ENCODE data around the gene C12orf56.

C12orf56 gene

DNA sequence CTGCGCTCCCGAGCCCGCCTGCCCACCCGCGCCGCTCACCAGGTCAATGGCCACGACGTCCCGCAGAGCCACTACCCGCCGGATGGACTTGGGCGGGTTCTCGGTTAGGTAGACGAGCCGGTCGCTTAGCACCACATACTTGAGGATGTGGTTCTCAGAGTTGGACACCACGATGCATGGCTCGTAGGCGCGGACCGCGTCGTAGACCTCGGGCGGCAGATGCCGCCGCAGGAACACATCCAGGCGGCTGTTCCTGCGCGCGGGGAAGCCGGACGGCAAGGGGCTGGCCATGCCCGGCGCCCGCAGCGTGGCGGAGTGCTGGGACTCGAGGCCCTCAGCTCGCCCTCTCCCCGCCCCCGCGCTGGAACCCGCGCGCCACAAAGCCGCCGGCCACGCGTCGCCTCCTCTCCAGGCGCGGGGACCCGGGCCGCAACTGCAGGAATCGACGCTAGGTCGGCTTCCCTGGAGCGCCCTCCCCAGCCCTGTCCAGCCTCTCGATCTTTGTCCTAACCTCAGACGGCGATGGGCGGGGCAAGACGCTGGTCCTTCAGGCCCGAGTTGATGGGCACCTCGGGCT, at the start of gene C12orf56:
Gene C12orf56 (minus strand): TSS at position 484 of the 577 bp plus-strand sequence. CDS start 193 bp downstream, at position 291.
- no peak for FAIRE-seq

DNA sequence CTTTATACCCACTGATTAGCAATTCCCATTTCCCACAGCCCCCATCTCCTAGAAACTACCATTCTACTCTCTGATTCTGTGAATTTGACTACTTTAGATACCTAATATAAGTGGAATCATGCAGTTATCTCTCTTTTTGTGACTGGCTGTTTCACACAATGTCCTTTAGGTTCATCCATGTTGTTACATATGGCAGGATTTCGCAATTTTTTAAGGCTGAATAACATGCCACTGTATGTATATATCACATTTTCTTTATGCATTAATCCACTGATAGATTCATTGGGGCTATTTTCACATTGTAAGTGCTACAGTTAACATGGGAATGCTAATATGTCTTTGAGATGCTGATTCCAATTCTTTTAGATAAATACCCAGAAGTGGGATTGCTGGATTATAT, 49.5 kb upstream of the C12orf56 start:
- FAIRE-seq, result no peak

- FAIRE-seq, result no peak
Measured at GRCh38 chr12:64433915-64434314, 43.4 kb upstream of the C12orf56 start.

DNA sequence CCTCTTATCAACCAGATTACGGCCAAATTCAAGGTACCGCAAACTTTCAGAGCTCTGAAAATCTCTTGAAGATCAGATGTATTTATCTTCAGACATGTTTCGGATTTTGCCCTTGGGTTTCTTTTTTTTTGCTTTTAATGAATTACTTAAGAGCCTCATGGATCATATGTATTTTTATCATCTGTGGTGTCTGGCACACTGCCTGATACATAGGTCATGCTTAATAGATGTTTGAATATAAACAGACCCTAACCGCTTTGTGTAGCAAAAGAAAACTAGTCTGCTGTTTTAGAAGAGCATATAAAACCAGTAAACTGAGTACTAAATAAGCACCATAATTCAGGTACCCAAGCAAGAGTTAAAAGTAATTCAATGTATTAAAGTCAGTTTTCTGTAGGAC, 41.2 kb upstream of the C12orf56 start:
- no peak for FAIRE-seq

- FAIRE-seq, result no peak
Measured at GRCh38 chr12:64430886-64431285, 40.3 kb upstream of the C12orf56 start.

DNA sequence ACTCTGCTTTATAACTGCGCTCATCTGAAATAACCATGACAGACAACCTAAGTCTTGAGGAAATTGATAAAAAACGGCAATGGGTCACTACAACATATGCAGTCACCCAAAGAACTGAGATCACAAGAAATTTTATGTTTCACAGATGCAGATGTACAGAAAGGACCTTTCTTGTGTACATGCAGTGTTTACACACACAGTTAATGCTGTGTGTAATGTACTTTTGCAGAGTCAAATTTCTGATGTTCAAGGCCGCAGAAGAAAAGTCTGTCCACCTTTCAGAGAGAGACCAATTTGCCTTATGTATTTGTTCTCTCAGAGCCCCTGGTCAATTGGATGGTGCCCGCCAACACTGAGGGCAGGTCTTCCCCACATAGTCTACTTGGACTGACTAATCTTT, 38.4 kb upstream of the C12orf56 start:
- no peak for FAIRE-seq

GRCh38 chr12:64427988-64428387, 37.4 kb upstream of the C12orf56 start:
- no peak for FAIRE-seq

GRCh38 chr12:64419696-64420095, 29.1 kb upstream of the C12orf56 start:
- FAIRE-seq, result no peak

GRCh38 chr12:64418209-64418608, 27.7 kb upstream of the C12orf56 start:
- FAIRE-seq, result no peak

DNA sequence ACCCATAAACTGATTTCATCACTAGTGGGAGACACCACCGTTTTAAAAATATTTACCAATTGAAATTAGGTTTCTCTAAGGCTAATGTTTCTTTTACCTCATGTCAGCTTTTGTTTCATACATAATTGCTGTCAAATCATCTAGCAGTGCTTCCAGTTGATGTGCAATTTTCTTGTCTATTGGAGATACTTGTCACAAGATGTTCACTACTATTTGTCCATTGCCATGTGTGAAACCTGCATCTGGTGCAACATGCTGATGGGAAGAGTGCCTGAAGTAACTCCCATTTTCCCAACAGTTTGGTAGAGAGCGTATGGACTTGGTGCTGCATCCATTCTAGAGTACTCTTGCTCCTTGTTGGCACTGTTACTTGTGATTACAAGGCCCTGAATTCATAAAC, 23.3 kb upstream of the C12orf56 start:
- no peak for FAIRE-seq

GRCh38 chr12:64412459-64412858, 21.9 kb upstream of the C12orf56 start:
- no peak for FAIRE-seq

- no peak for FAIRE-seq
Measured at GRCh38 chr12:64411427-64411826, 20.9 kb upstream of the C12orf56 start.

DNA sequence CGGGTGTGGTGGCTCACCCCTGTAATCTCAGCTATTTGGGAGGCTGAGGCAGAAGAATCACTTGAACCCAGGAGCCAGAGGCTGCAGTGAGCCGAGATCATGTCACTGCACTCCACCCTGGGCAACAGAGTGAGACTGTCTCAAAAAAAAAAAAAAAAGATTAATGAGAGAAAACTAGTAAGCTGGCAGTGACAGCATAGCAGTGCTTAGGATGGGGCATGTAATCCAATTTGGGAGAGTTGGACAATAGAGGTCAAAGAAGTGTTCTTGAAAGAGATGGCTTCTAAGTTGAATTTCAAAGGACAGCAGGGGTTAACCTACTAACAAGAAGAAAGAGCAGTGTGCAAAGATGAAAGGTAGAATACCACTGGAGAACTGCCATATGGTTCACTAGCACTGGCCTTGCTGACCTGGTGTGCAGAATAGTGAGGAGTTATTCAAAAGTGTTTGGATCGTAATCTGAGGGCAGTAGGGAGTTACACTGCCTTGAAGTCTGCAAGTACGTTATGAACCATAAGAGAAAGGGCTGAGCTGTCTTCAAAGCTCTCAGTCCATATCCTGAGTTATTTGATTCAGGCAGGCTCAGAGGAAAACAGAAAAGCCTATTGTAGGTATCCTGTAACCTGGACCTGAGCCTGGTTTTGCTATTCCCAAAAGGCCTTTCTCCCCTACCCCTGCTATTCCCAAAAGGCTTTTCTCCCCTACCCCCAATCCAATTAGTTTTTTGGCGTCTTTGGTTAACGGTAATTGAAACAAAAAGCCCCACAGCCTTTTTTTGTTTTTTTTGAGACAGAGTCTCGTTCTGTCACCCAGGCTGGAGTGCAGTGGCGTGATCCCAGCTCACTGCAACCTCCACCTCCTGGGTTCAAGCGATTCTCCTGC, 17.0 kb upstream of the C12orf56 start:
- no peak for FAIRE-seq

- FAIRE-seq, result no peak
Measured at GRCh38 chr12:64404470-64405256, 14.1 kb upstream of the C12orf56 start.

DNA sequence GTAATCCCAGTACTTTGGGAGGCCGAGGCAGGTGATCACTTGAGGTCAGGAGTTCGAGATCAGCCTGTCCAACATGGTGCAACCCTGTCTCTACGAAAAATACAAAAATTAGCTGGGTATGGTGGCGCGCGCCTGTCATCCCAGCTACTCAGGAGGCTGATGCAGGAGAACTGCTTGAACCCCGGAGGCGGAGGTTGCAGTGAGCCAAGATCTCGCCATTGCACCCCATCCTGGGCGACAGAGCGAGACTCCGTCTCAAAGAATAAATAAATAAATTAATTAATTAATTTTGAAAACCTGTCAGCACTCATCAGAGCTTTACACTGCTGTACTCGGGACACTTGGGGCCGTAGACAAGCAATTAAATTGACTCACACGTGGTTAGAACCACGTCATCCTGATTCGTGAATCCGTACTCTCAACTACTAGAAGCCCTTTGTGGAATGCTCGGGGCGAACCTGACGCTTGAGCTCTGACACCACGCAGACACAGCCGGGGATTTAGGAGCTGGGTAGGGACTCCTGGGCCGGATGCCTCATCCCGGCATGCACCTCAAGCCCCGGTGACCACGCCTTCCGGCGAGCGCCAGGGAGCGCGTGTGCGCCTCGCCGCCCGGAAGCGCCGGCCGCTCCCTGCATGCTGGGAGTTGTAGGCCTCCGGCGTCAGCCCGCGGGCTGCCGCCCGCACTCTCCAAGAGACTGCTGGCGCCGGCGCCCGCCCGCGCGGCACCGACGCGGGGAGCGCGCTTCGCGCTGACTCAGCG, 13.3 kb upstream of the C12orf56 start, which contains the start of gene XPOT:
Gene XPOT (plus strand): TSS at position 686 of the 763 bp plus-strand sequence. CDS start 5,644 bp downstream, outside the sequence.
- no peak for FAIRE-seq

DNA sequence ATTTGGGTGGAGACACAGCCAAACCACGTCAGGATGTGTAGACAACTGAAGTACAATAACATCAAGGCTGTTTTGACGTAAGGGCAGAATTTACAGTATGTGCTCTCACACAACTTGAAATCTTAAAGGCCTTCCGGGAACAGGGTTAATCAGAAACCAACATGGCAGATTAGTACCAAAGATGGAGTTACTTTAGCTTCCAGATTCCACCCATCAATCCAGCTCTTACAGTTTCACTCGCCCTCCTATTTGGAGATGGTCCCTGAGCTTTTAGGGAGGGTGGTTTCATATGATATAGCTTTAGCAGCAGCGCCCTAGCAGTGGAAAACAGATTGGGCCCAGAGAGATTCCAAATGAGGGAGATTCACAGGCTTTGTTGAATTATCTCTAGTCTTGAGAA, 11.6 kb upstream of the C12orf56 start:
- FAIRE-seq, result no peak

GRCh38 chr12:64400041-64400440, 9.5 kb upstream of the C12orf56 start:
- no peak for FAIRE-seq

GRCh38 chr12:64395739-64396138, 5.2 kb upstream of the C12orf56 start:
- FAIRE-seq, result no peak

DNA sequence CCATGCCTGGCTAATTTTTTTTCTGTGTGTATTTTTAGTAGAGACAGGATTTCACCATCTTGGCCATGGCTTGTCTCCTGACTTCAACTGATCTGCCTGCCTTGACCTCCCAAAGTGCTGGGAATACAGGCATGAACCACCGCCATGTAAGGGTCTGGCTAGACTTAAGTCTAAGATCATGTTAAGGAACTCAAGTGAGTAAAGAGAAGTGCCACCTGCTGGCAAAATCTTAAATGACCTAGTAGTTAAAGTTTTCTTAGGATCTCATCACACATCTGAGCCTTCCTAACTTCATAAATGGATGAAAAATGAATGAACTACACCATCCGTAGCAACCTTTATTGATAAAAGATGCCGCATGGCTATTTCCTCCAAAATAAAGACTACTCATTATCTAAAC, 1.7 kb upstream of the C12orf56 start:
- FAIRE-seq, result no peak

- no peak for FAIRE-seq
Measured at GRCh38 chr12:64389154-64389553, 1.4 kb downstream of the C12orf56 start.

GRCh38 chr12:64387197-64387816, 3.3 kb downstream of the C12orf56 start:
- no peak for FAIRE-seq

DNA sequence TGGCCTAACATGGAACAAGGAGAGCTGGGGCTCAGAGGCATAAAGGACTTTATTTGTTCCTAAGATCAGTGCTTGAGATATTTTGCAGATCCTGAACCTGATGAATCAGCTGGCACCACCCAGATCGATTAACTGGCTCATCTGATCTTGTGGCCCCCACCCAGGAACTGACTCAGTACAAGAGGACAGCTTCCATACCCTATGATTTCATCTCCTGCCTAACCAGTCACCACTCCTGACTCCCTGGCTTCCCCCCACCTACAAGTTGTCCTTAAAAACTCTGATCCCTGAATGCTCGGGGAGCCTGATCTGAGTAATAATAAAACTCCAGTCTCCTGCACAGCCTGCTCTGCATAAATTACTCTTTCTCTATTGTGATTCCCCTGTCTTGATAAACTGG, 5.1 kb downstream of the C12orf56 start:
- FAIRE-seq, result no peak

Data from A204.1 (cell line).